Omental fat pad (tissue), 4 donors: ENCODE data around the gene PCED1B. TPM values are rescaled to one million over a fixed set of nuclear protein-coding genes. Genes with fewer than 3 reads are reported as not detected.
A peak's percentile ranks its signal among the peaks of the same experiment; 100 is the strongest.

Source experiments
- ATAC-seq: fragments of 150-250 bp; one replicate; pipeline ENCODE4 v1.9.1; 2016; ENCODE audit warnings: mild to moderate bottlenecking, moderate library complexity; ENCODE audit not compliant: low FRiP score
- DNase-seq: peaks from one replicate; pipeline ENCODE4 v3.0.0-alpha.2; 2019; ENCODE audit warnings: low spot score
- CTCF ChIP-seq, 3 donors: fragments of 450-650 bp; IDR thresholded peaks; one replicate each; pipeline ENCODE4 v1.5.1; 2016 to 2017; ENCODE audit warnings: antibody characterized with exemption in 3 of 3, mild to moderate bottlenecking in 3 of 3, moderate library complexity in 2 of 3
- total RNA-seq, 4 donors: library from RNA; depleted of rRNA; stranded (reverse); fragments of >200 nt; gene quantifications; one replicate each; pipeline ENCODE4 v1.1.0, GENCODE V29; 2016

Gene PCED1B
- total RNA-seq, 4 donors from 2014 or later = 1.9 to 5.7 (median 3.8) TPM

GRCh38 chr12:47235258-47236040, 156.0 kb downstream of the PCED1B start:
- ATAC-seq = no peak
- no peak for TF ChIP-seq CTCF (IDR thresholded peaks at IDR 0.05)

GRCh38 chr12:47236109-47236714, 156.8 kb downstream of the PCED1B start:
- ATAC-seq (no peak), DNase-seq (no peak)
- no peak for TF ChIP-seq CTCF (IDR thresholded peaks at IDR 0.05)

More at GRCh38 chr12:47235258-47236040, 156.0 kb downstream of the PCED1B start:
- DNase-seq = no peak

- no peak for DNase-seq
- no peak for ATAC-seq
- TF ChIP-seq CTCF (IDR thresholded peaks at IDR 0.05) = no peak
These were observed 158.4 kb downstream of the PCED1B start for GRCh38 chr12:47237751-47238211.

GRCh38 chr12:47238669-47239114, 159.3 kb downstream of the PCED1B start:
- TF ChIP-seq CTCF (IDR thresholded peaks at IDR 0.05) = no peak
- ATAC-seq (peak; percentile 39), DNase-seq (no peak)

GRCh38 chr12:47242426-47242825, 163.0 kb downstream of the PCED1B start:
- DNase-seq (no peak), ATAC-seq (no peak)
- no peak for TF ChIP-seq CTCF (IDR thresholded peaks at IDR 0.05)

- DNase-seq = no peak
- TF ChIP-seq CTCF (IDR thresholded peaks at IDR 0.05) = no peak
- no peak for ATAC-seq
These were observed 165.4 kb downstream of the PCED1B start for GRCh38 chr12:47244835-47245234.
